ENCODE measurements around the gene BIRC3. TPM values are rescaled to one million over a fixed set of nuclear protein-coding genes. Genes with fewer than 3 reads are reported as not detected.
"Not testable (repeated sequence)": the region's sequence is repeated elsewhere in the genome, so short reads cannot be mapped to it uniquely, and the experiment has no call there.

The BIRC3 gene
- total RNA-seq, 4 donors from 2014 or later: 2.2 to 57.8 (median 53.0) TPM

- in situ Hi-C loops (cut with MboI; ENCODE audit: low pct_ligation_motif_present in 1 of 4, low pct_unique_long_range_greater_than_20kb in 1 of 4, low sequenced_read_pairs in 3 of 4): loop anchor here in 1 of 4 donors (25.0 kb wide), 1 partner anchor 332 kb away; no protein-coding TSS in a partner anchor
- TF ChIP-seq CTCF (IDR thresholded peaks at IDR 0.05) (no peak), POLR2A (IDR thresholded peaks at IDR 0.05) (no peak), EP300 (IDR thresholded peaks at IDR 0.05; ENCODE audit: low read depth) (no peak), POLR2AphosphoS5 (IDR thresholded peaks at IDR 0.05) (no peak)
- H3K4me3 ChIP-seq: no peak overlapping the region
Measured at GRCh38 chr11:102330231-102330630, 12.9 kb downstream of the BIRC3 start.

GRCh38 chr11:102331341-102331740 is 14.1 kb downstream of the BIRC3 start:
- no peak overlapping the region for H3K27ac ChIP-seq
- H3K36me3 ChIP-seq: peaks cover 0 to 62% (median 20%) of the 10 kb centered on the region in 4 donors
- H3K4me3 ChIP-seq: no peak overlapping the region
- 94% methylated on average over 2 of the region's 2 CpGs for WGBS, 2 donors (ENCODE audit: low coverage in 1 of 2)
- H3K9me3 ChIP-seq: no peaks in the 10 kb centered on the region
- in situ Hi-C loops (cut with MboI; ENCODE audit: low pct_ligation_motif_present in 1 of 4, low pct_unique_long_range_greater_than_20kb in 1 of 4, low sequenced_read_pairs in 3 of 4) (loop anchor here in 1 of 4 donors (25.0 kb wide), 1 partner anchor 331 kb away; no protein-coding TSS in a partner anchor), intact Hi-C loops (cut with DNase I; ENCODE audit: low total_unique reads) (no loop called here)
- DNase-seq: no peak
- H3K27me3 ChIP-seq: no peaks in the 10 kb centered on the region
- TF ChIP-seq CTCF (IDR thresholded peaks at IDR 0.05) (no peak), EP300 (IDR thresholded peaks at IDR 0.05; ENCODE audit: low read depth) (no peak), POLR2A (IDR thresholded peaks at IDR 0.05) (no peak), POLR2AphosphoS5 (IDR thresholded peaks at IDR 0.05) (no peak)
- no peaks in the 10 kb centered on the region for H3K4me1 ChIP-seq

More at GRCh38 chr11:102330231-102330630, 12.9 kb downstream of the BIRC3 start:
- Histone ChIP-seq H3K9me3 (no peaks in the 10 kb centered on the region), H3K27ac (no peak overlapping the region), H3K4me1 (no peaks in the 10 kb centered on the region), H3K36me3 (peaks cover 0 to 55% (median 18%) of the 10 kb centered on the region in 4 donors), H3K27me3 (no peaks in the 10 kb centered on the region)
- intact Hi-C loops (cut with DNase I; ENCODE audit: low total_unique reads): no loop called here
- no peak for DNase-seq

GRCh38 chr11:102332611-102332994 is 15.3 kb downstream of the BIRC3 start:
- Histone ChIP-seq H3K4me1 (no peaks in the 10 kb centered on the region), H3K9me3 (no peaks in the 10 kb centered on the region), H3K27ac (no peak overlapping the region), H3K36me3 (peaks cover 0 to 72% (median 22%) of the 10 kb centered on the region in 4 donors), H3K4me3 (no peak overlapping the region), H3K27me3 (no peaks in the 10 kb centered on the region)
- no peak for TF ChIP-seq POLR2A (IDR thresholded peaks at IDR 0.05)
- TF ChIP-seq EP300 (IDR thresholded peaks at IDR 0.05; ENCODE audit: low read depth): no peak
- peak in 1 of 3 donors; percentile 9 for TF ChIP-seq POLR2AphosphoS5 (IDR thresholded peaks at IDR 0.05)
- TF ChIP-seq CTCF (IDR thresholded peaks at IDR 0.05): no peak
- in situ Hi-C loops (cut with MboI; ENCODE audit: low pct_ligation_motif_present in 1 of 4, low pct_unique_long_range_greater_than_20kb in 1 of 4, low sequenced_read_pairs in 3 of 4): loop anchor here in 1 of 4 donors (25.0 kb wide), 1 partner anchor 330 kb away; no protein-coding TSS in a partner anchor
- intact Hi-C loops (cut with DNase I; ENCODE audit: low total_unique reads): no loop called here
- no peak for DNase-seq
- 68 to 75% methylated on average over 1 of the region's 1 CpG for WGBS, 2 donors (ENCODE audit: low coverage in 1 of 2)

- H3K27ac ChIP-seq: no peak overlapping the region
- intact Hi-C loops (cut with DNase I; ENCODE audit: low total_unique reads): no loop called here
- H3K36me3 ChIP-seq: peaks cover 0 to 37% (median 8%) of the 10 kb centered on the region in 4 donors
- H3K4me1 ChIP-seq: peaks cover 0 to 7% (median 0%) of the 10 kb centered on the region in 4 donors
- in situ Hi-C loops (cut with MboI; ENCODE audit: low pct_ligation_motif_present in 1 of 4, low pct_unique_long_range_greater_than_20kb in 1 of 4, low sequenced_read_pairs in 3 of 4): loop anchor here in 1 of 4 donors (25.0 kb wide), 1 partner anchor 324 kb away; no protein-coding TSS in a partner anchor
- H3K9me3 ChIP-seq: no peaks in the 10 kb centered on the region
- DNase-seq: no peak
- H3K27me3 ChIP-seq: no peaks in the 10 kb centered on the region
- no peak overlapping the region for H3K4me3 ChIP-seq
- TF ChIP-seq EP300 (IDR thresholded peaks at IDR 0.05; ENCODE audit: low read depth) (no peak), POLR2AphosphoS5 (IDR thresholded peaks at IDR 0.05) (no peak), POLR2A (IDR thresholded peaks at IDR 0.05) (no peak), CTCF (IDR thresholded peaks at IDR 0.05) (no peak)
Measured at GRCh38 chr11:102338479-102339010, 21.3 kb downstream of the BIRC3 start.

- not testable (repeated sequence) for H3K27ac ChIP-seq, H3K27me3 ChIP-seq, H3K9me3 ChIP-seq, H3K4me3 ChIP-seq, DNase-seq
- in situ Hi-C loops (cut with MboI; ENCODE audit: low pct_ligation_motif_present in 1 of 4, low pct_unique_long_range_greater_than_20kb in 1 of 4, low sequenced_read_pairs in 3 of 4) (loop anchor here in 2 of 4 donors (5.0 to 25.0 kb wide), 3 partner anchors 57 to 321 kb away; no protein-coding TSS in a partner anchor), intact Hi-C loops (cut with DNase I; ENCODE audit: low total_unique reads) (loop anchor here (1.0 to 5.0 kb wide), 2 partner anchors 53 to 151 kb away; no protein-coding TSS in a partner anchor)
- Histone ChIP-seq H3K4me1 (peaks cover 5 to 14% (median 9%) of the 10 kb centered on the region in 4 donors), H3K36me3 (peaks cover 0 to 17% (median 2%) of the 10 kb centered on the region in 4 donors)
- WGBS, 2 donors (ENCODE audit: low coverage in 1 of 2): 64 to 80% methylated on average over 2 to 7 of the region's 7 CpGs
Measured at GRCh38 chr11:102341311-102341710, 24.0 kb downstream of the BIRC3 start.

Data from transverse colon (tissue), 4 donors.